K562 (cell line): ENCODE measurements around the gene ITGB1BP2. TPM values are rescaled to one million over a fixed set of nuclear protein-coding genes. Genes with fewer than 3 reads are reported as not detected.

Source experiments
- CBFB ChIP-seq: sonication (generic); formaldehyde crosslinking; IDR thresholded peaks from 2 replicates; pipeline ENCODE4 v1.4.0; 2020; ENCODE audit warnings: mild to moderate bottlenecking, missing genetic modification reagents
- CBX3 ChIP-seq, 2 experiments: IDR thresholded peaks; 1 replicate in 1 of 2; 2 replicates in 1 of 2; pipeline ENCODE4 v1.6.1; 2012; ENCODE audit warnings: inconsistent platforms in 2 of 2, low read length in 2 of 2, borderline replicate concordance in 1 of 2, control low read depth in 1 of 2
- CHCHD3 ChIP-seq: fragments of 250-450 bp; sonication (Bioruptor Pico); IDR thresholded peaks from 2 replicates; pipeline ENCODE4 v2.1.2; 2022; ENCODE audit warnings: mild to moderate bottlenecking
- FOXM1 ChIP-seq, 2 experiments: fragments of 450-650 bp in 1 of 2; sonication (generic) in 1 of 2; formaldehyde crosslinking in 1 of 2; IDR thresholded peaks; 2 replicates each; pipeline versions ENCODE4 v1.6.1 to v1.9.0; 2017 to 2022; ENCODE audit warnings: low read depth in 2 of 2, mild to moderate bottlenecking in 2 of 2, missing genetic modification reagents in 1 of 2, moderate library complexity in 1 of 2
- GABPB1 ChIP-seq: sonication (generic); formaldehyde crosslinking; IDR thresholded peaks from 2 replicates; pipeline ENCODE4 v1.8.0; 2022; ENCODE audit warnings: mild to moderate bottlenecking, missing genetic modification reagents
- JUND ChIP-seq, 2 experiments: IDR thresholded peaks; 2 replicates in 1 of 2; 3 replicates in 1 of 2; pipeline ENCODE4 v1.6.1; 2011; ENCODE audit warnings: borderline replicate concordance in 2 of 2, low read depth in 2 of 2, low read length in 2 of 2, improper control_type of control experiment in 1 of 2, missing biosample characterization in 1 of 2, missing genetic modification characterization in 1 of 2, missing genetic modification reagents in 1 of 2
- LEF1 ChIP-seq: fragments of 450-650 bp; IDR thresholded peaks from 2 replicates; pipeline ENCODE4 v1.6.1; 2016; ENCODE audit warnings: mild to moderate bottlenecking
- MAX ChIP-seq: sonication (generic); formaldehyde crosslinking; IDR thresholded peaks from 2 replicates; pipeline ENCODE4 v1.9.0; 2022; ENCODE audit warnings: mild to moderate bottlenecking, missing genetic modification reagents
- NBN ChIP-seq: fragments of 450-650 bp; IDR thresholded peaks from 2 replicates; pipeline ENCODE4 v1.6.1; 2016; ENCODE audit warnings: low read depth, mild to moderate bottlenecking
- NCOA6 ChIP-seq: fragments of 450-650 bp; IDR thresholded peaks from 2 replicates; pipeline ENCODE4 v1.6.1; 2017; ENCODE audit warnings: mild to moderate bottlenecking
- NR2F6 ChIP-seq: fragments of 450-650 bp; formaldehyde crosslinking; IDR thresholded peaks from 2 replicates; pipeline ENCODE4 v1.4.0; 2020; ENCODE audit warnings: mild to moderate bottlenecking
- RBM15 ChIP-seq: fragments of 200-400 bp; formaldehyde crosslinking; IDR thresholded peaks from 2 replicates; pipeline ENCODE4 v1.6.1; 2018; ENCODE audit warnings: mild to moderate bottlenecking, low read length, moderate library complexity; ENCODE audit not compliant: insufficient read depth
- TAF15 ChIP-seq: fragments of 200-400 bp; formaldehyde crosslinking; IDR thresholded peaks from 2 replicates; pipeline ENCODE4 v1.6.1; 2017; ENCODE audit warnings: mild to moderate bottlenecking, low read depth, low read length, moderate library complexity
- TAF7 ChIP-seq: fragments of 450-650 bp; IDR thresholded peaks from 2 replicates; pipeline ENCODE4 v1.6.1; 2016; ENCODE audit warnings: missing genetic modification characterization, missing compliant biosample characterization
- TAL1 ChIP-seq: fragments of 450-650 bp; IDR thresholded peaks from 2 replicates; pipeline ENCODE4 v1.6.1; 2016; ENCODE audit warnings: mild to moderate bottlenecking
- TGIF2 ChIP-seq: sonication (generic); formaldehyde crosslinking; IDR thresholded peaks from 2 replicates; pipeline ENCODE4 v1.8.1; 2022; ENCODE audit warnings: mild to moderate bottlenecking, missing genetic modification reagents, moderate library complexity
- THRA ChIP-seq: fragments of 450-650 bp; IDR thresholded peaks from 2 replicates; pipeline ENCODE4 v1.6.1; 2017; ENCODE audit warnings: mild to moderate bottlenecking, moderate library complexity
- ZNF23 ChIP-seq: fragments of 250-450 bp; sonication (Bioruptor Pico); IDR thresholded peaks from 2 replicates; pipeline ENCODE4 v1.4.0; 2020; ENCODE audit warnings: mild to moderate bottlenecking
- ZNF511 ChIP-seq: sonication (generic); formaldehyde crosslinking; IDR thresholded peaks from 2 replicates; pipeline ENCODE4 v1.8.0; 2022; ENCODE audit warnings: mild to moderate bottlenecking, missing genetic modification reagents
- ZNF695 ChIP-seq: fragments of 450-650 bp; formaldehyde crosslinking; IDR thresholded peaks from 2 replicates; pipeline ENCODE4 v1.4.0; 2020; ENCODE audit warnings: mild to moderate bottlenecking, moderate library complexity
- ZSCAN32 ChIP-seq: fragments of 450-650 bp; formaldehyde crosslinking; IDR thresholded peaks from 2 replicates; pipeline ENCODE4 v1.4.0; 2020; ENCODE audit warnings: mild to moderate bottlenecking, moderate library complexity
- polyA plus RNA-seq, 8 experiments: library from polyadenylated mRNA; depleted of rRNA in 4 of 8; stranded (reverse) in 5 of 8; unstranded in 3 of 8; fragments of >200 nt; fragmentation: Nextera tagmentation in 2 of 8; fragmentation: Illumina TruSeq in 1 of 8; extraction: Ambion mirVana in 2 of 8; extraction: Trizol in 1 of 8; gene quantifications; 2 replicates each; pipeline versions ENCODE4 v1.2.1 to v1.2.3, GENCODE V29; 2011 to 2014; ENCODE audit warnings: inconsistent platforms in 1 of 8, missing spikeins in 1 of 8
- total RNA-seq, 7 experiments: library from RNA; depleted of rRNA in 6 of 7; stranded (reverse); fragments of >200 nt in 6 of 7; fragmentation: Illumina TruSeq in 2 of 7; extraction: Trizol in 2 of 7; gene quantifications; 2 replicates each; pipeline versions ENCODE4 v1.2.1 to v1.2.3, GENCODE V29; 2011 to 2021; ENCODE audit warnings: low replicate concordance in 1 of 7
- TF ChIP-seq, protein P1 (sequence below): fragments of 450-650 bp; formaldehyde crosslinking; IDR thresholded peaks from 2 replicates; pipeline ENCODE4 v1.4.0; 2020; ENCODE audit warnings: mild to moderate bottlenecking, mixed read lengths
- TF ChIP-seq, protein P2 (sequence below): sonication (generic); formaldehyde crosslinking; IDR thresholded peaks from 2 replicates; pipeline ENCODE4 v1.8.1; 2023; ENCODE audit warnings: mild to moderate bottlenecking, missing genetic modification reagents

Gene ITGB1BP2
- total and polyA plus RNA-seq, 9 of the 15 experiments (the other 6 are each of a cell fraction or from before 2014, with no cell fraction given): 1.6 to 4.0 (median 1.9) TPM

DNA sequence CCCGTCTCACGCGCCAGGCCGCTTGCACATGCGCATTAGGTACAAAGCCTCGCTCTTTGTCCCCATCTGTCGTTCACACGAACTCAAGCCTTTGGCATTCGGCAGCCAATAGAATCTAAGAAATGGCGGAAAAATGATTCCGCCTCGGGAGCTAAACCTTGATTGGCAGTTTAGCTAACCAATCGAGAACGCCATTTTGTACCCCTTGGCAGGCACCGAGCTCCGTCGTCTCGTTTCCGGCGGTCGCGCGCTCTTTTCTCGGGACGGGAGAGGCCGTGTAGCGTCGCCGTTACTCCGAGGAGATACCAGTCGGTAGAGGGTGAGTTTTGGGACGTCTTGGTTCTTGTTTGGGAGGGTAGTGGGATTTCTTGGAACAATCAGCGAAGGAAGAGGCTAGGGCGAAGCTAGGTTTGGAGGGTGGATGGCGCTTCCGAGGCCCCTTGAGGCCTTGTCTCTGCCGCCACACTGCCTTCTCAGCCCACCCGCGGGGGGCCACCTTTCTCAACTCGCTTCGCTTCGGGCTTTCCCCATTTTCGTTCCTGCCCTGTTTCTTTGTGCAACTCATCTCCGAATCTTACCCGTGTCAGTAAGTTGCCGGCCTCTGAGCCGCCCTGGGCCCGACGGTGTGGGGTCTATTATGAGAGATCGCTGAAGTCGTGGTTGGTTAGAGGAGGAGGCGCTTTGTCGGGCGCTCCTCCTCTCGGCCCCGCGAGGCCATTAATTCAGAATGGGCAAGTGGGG lies 18.0 kb upstream of the ITGB1BP2 start, which contains the start of gene NONO (continued):
- TF ChIP-seq CBFB (CRISPR knock-in tag): no peak
- TF ChIP-seq TAF15: no peak
- no peak for TF ChIP-seq CBX3 (IDR thresholded peaks at IDR 0.05; ENCODE audit: borderline replicate concordance in 1 of 2, low read length in 2 of 2)
- no peak for TF ChIP-seq TAL1
- TF ChIP-seq, protein P1, sequence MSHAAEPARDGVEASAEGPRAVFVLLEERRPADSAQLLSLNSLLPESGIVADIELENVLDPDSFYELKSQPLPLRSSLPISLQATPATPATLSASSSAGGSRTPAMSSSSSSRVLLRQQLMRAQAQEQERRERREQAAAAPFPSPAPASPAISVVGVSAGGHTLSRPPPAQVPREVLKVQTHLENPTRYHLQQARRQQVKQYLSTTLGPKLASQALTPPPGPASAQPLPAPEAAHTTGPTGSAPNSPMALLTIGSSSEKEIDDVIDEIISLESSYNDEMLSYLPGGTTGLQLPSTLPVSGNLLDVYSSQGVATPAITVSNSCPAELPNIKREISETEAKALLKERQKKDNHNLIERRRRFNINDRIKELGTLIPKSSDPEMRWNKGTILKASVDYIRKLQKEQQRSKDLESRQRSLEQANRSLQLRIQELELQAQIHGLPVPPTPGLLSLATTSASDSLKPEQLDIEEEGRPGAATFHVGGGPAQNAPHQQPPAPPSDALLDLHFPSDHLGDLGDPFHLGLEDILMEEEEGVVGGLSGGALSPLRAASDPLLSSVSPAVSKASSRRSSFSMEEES (CRISPR knock-in tag): no peak
- no peak for TF ChIP-seq NCOA6
- peak; percentile 28; the same call in 1 of the 2 replicates for TF ChIP-seq ZNF511 (CRISPR knock-in tag)
- TF ChIP-seq GABPB1 (CRISPR knock-in tag): peak; percentile 78
- TF ChIP-seq MAX (CRISPR knock-in tag): no peak
- no peak for TF ChIP-seq ZNF695 (CRISPR knock-in tag)
- TF ChIP-seq ZSCAN32 (CRISPR knock-in tag): no peak
- no peak for TF ChIP-seq LEF1
- no peak for TF ChIP-seq ZNF23 (CRISPR knock-in tag)
- no peak for TF ChIP-seq RBM15
- no peak for TF ChIP-seq THRA
- TF ChIP-seq, protein P2, sequence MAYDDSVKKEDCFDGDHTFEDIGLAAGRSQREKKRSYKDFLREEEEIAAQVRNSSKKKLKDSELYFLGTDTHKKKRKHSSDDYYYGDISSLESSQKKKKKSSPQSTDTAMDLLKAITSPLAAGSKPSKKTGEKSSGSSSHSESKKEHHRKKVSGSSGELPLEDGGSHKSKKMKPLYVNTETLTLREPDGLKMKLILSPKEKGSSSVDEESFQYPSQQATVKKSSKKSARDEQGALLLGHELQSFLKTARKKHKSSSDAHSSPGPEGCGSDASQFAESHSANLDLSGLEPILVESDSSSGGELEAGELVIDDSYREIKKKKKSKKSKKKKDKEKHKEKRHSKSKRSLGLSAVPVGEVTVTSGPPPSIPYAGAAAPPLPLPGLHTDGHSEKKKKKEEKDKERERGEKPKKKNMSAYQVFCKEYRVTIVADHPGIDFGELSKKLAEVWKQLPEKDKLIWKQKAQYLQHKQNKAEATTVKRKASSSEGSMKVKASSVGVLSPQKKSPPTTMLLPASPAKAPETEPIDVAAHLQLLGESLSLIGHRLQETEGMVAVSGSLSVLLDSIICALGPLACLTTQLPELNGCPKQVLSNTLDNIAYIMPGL (CRISPR knock-in tag): no peak
- TF ChIP-seq NBN: 0 out of 2 replicates have a peak, but pooled peaks have one; percentile 30
- no peak; the same call in 1 of the 2 replicates for TF ChIP-seq JUND (IDR thresholded peaks at IDR 0.05; ENCODE audit: borderline replicate concordance, low read depth, low read length)
- TF ChIP-seq JUND (tag; IDR thresholded peaks at IDR 0.05; ENCODE audit: borderline replicate concordance, low read depth, low read length): no peak
- no peak for TF ChIP-seq NR2F6 (CRISPR knock-in tag)
- TF ChIP-seq TAF7 (tag): peak; percentile 81
- no peak for TF ChIP-seq CHCHD3 (CRISPR knock-in tag)
- no peak for TF ChIP-seq FOXM1 (IDR thresholded peaks at IDR 0.05; ENCODE audit: low read depth)
- TF ChIP-seq FOXM1 (CRISPR knock-in tag; IDR thresholded peaks at IDR 0.05; ENCODE audit: low read depth): no peak
- no peak for TF ChIP-seq TGIF2 (CRISPR knock-in tag)
